CD4-positive, alpha-beta T cell treated with Interferon gamma for 1 hour (primary cell): ENCODE results near the gene MAPKBP1.
"Not testable (repeated sequence)": the region's sequence is repeated elsewhere in the genome, so short reads cannot be mapped to it uniquely, and the experiment has no call there.

Experiments used
- DNase-seq: peaks from one replicate; pipeline ENCODE4 v3.0.0-alpha.2; 2020

MAPKBP1 gene

GRCh38 chr15:41829959-41830646, 55.8 kb downstream of the MAPKBP1 start:
- DNase-seq: no peak

GRCh38 chr15:41831291-41831690, 57.0 kb downstream of the MAPKBP1 start:
- DNase-seq: not testable (repeated sequence)

GRCh38 chr15:41832208-41832607, 57.9 kb downstream of the MAPKBP1 start:
- DNase-seq: no peak

- DNase-seq: no peak
Measured at GRCh38 chr15:41832875-41833274, 58.6 kb downstream of the MAPKBP1 start.

GRCh38 chr15:41834096-41834495, 59.8 kb downstream of the MAPKBP1 start:
- DNase-seq: no peak

- no peak for DNase-seq
Measured at GRCh38 chr15:41836073-41836472, 61.8 kb downstream of the MAPKBP1 start.

GRCh38 chr15:41836713-41837454, 62.6 kb downstream of the MAPKBP1 start:
- DNase-seq: no peak

- no peak for DNase-seq
Measured at GRCh38 chr15:41838400-41838897, 64.2 kb downstream of the MAPKBP1 start, which contains the start of gene PLA2G4B. PLA2G4B (plus strand) TSS chr15:41838847; CDS start chr15:41838914, 67 bp downstream.

GRCh38 chr15:41839781-41840491, 65.7 kb downstream of the MAPKBP1 start:
- no peak for DNase-seq

- no peak for DNase-seq
Measured at GRCh38 chr15:41840673-41841072, 66.4 kb downstream of the MAPKBP1 start.

- DNase-seq: no peak
Measured at GRCh38 chr15:41841131-41841530, 66.8 kb downstream of the MAPKBP1 start.

GRCh38 chr15:41842229-41842628, 67.9 kb downstream of the MAPKBP1 start:
- DNase-seq: no peak

- no peak for DNase-seq
Measured at GRCh38 chr15:41843571-41843970, 69.3 kb downstream of the MAPKBP1 start.

- DNase-seq: no peak
Measured at GRCh38 chr15:41844814-41845213, 70.5 kb downstream of the MAPKBP1 start.

- DNase-seq: no peak
Measured at GRCh38 chr15:41847206-41847605, 72.9 kb downstream of the MAPKBP1 start.

GRCh38 chr15:41847981-41848380, 73.7 kb downstream of the MAPKBP1 start:
- no peak for DNase-seq

- no peak for DNase-seq
Measured at GRCh38 chr15:41848631-41849030, 74.3 kb downstream of the MAPKBP1 start.

- no peak for DNase-seq
Measured at GRCh38 chr15:41849204-41849603, 74.9 kb downstream of the MAPKBP1 start.

- DNase-seq: no peak
Measured at GRCh38 chr15:41849861-41850260, 75.6 kb downstream of the MAPKBP1 start.

- no peak for DNase-seq
Measured at GRCh38 chr15:41850482-41851166, 76.3 kb downstream of the MAPKBP1 start.

GRCh38 chr15:41851167-41851523, 76.9 kb downstream of the MAPKBP1 start:
- DNase-seq: no peak

- no peak for DNase-seq
Measured at GRCh38 chr15:41851755-41852370, 77.6 kb downstream of the MAPKBP1 start.
